ENCODE data around the gene ARID1B. TPM values are rescaled to one million over a fixed set of nuclear protein-coding genes. Genes with fewer than 3 reads are reported as not detected.

ARID1B gene
- total RNA-seq, 1 donor from 2014 or later = 78.1 TPM

DNA sequence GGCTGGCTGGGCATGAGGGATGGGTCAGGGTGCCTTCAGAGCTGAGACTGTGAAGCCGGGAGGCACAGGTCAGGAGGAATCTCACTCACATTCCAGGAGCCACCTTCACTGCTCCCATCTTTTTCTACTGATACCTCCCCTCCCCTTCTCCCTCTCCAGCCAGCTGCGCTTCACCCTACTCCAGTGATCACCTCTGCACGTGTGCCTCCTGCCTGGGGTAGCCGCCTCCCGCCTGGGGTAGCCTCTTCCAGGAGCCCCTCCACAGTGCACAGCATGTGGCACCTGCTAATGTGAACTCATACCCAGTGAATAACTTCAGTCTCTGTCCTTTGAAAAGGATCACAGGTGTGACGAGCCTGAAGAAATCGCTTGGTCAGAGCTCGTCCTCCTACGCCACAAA, 313.6 kb downstream of the ARID1B start:
- no peaks in the 10 kb centered on the region for H3K36me3 Mint-ChIP-seq (ENCODE audit: unreplicated experiment)
- H3K4me3 Mint-ChIP-seq (ENCODE audit: unreplicated experiment) = no peak overlapping the region
- no peak overlapping the region for H3K27ac Mint-ChIP-seq (ENCODE audit: unreplicated experiment)
- peaks cover 22% of the 10 kb centered on the region for H3K4me1 Mint-ChIP-seq (ENCODE audit: unreplicated experiment)
- TF ChIP-seq, protein P1, sequence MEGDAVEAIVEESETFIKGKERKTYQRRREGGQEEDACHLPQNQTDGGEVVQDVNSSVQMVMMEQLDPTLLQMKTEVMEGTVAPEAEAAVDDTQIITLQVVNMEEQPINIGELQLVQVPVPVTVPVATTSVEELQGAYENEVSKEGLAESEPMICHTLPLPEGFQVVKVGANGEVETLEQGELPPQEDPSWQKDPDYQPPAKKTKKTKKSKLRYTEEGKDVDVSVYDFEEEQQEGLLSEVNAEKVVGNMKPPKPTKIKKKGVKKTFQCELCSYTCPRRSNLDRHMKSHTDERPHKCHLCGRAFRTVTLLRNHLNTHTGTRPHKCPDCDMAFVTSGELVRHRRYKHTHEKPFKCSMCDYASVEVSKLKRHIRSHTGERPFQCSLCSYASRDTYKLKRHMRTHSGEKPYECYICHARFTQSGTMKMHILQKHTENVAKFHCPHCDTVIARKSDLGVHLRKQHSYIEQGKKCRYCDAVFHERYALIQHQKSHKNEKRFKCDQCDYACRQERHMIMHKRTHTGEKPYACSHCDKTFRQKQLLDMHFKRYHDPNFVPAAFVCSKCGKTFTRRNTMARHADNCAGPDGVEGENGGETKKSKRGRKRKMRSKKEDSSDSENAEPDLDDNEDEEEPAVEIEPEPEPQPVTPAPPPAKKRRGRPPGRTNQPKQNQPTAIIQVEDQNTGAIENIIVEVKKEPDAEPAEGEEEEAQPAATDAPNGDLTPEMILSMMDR (IDR thresholded peaks at IDR 0.05) = no peak
- H3K27me3 Mint-ChIP-seq (ENCODE audit: unreplicated experiment) = no peaks in the 10 kb centered on the region
- no peaks in the 10 kb centered on the region for H3K9me3 Mint-ChIP-seq (ENCODE audit: unreplicated experiment)
- DNase-seq (ENCODE audit: extremely low spot score, unreplicated experiment) = no peak

DNA sequence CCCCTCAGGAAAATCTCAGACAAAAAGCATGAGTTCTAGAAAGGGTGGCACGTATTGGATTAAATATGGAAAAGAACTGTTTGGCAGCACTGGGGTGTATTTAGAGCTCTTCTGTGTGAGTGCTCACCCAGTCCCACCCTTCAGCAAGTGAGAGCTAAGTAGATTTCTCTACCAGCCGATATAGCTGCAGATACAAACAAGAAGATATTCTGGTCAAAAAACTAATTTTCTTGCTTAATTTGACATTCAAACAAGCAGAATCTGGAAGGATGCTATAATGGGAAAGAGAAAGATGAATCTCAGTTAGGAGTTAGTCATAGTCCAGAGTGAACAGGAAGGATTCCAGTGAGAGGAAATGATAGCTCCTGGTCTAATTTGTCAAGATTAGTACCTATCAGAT, 314.1 kb downstream of the ARID1B start:
- Mint-ChIP-seq H3K27ac (ENCODE audit: unreplicated experiment) (no peak overlapping the region), H3K9me3 (ENCODE audit: unreplicated experiment) (no peaks in the 10 kb centered on the region), H3K27me3 (ENCODE audit: unreplicated experiment) (no peaks in the 10 kb centered on the region), H3K4me1 (ENCODE audit: unreplicated experiment) (peaks cover 22% of the 10 kb centered on the region), H3K36me3 (ENCODE audit: unreplicated experiment) (peaks cover under 1% of the 10 kb centered on the region), H3K4me3 (ENCODE audit: unreplicated experiment) (no peak overlapping the region)
- TF ChIP-seq, protein P1 (IDR thresholded peaks at IDR 0.05) = no peak
- DNase-seq (ENCODE audit: extremely low spot score, unreplicated experiment) = no peak

DNA sequence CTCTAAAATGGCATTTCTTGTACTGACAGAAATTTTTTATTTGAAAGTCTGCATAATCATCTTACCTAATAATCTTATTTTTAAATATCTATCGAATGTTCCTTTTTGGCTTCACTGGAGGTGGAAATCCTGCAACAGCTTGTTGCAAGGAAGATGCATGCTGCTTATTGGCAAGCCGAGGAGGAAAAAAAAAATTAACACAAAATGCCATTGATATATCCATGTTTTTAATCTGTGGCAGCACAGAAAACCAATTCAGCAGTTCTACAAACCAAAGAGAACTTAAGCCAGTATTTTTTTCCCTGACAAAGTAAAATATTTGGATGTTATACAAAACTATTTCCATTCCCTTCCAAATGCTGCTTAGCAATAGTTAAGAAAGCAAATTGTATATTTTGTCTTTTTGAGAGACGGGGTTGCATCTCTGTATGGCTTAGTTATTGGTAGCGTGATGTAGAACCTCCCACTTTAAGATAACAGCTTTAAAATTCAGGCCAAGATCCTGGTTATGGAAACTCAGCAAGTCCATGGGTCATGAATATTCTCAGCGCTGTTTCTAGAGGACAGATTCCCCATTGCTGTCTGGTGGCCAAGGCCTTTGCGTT, 314.8 kb downstream of the ARID1B start:
- DNase-seq (ENCODE audit: extremely low spot score, unreplicated experiment) = no peak
- Mint-ChIP-seq H3K27ac (ENCODE audit: unreplicated experiment) (no peak overlapping the region), H3K4me1 (ENCODE audit: unreplicated experiment) (peaks cover 22% of the 10 kb centered on the region), H3K4me3 (ENCODE audit: unreplicated experiment) (no peak overlapping the region), H3K9me3 (ENCODE audit: unreplicated experiment) (no peaks in the 10 kb centered on the region), H3K27me3 (ENCODE audit: unreplicated experiment) (no peaks in the 10 kb centered on the region), H3K36me3 (ENCODE audit: unreplicated experiment) (peaks cover 5% of the 10 kb centered on the region)
- TF ChIP-seq, protein P1 (IDR thresholded peaks at IDR 0.05) = no peak

DNA sequence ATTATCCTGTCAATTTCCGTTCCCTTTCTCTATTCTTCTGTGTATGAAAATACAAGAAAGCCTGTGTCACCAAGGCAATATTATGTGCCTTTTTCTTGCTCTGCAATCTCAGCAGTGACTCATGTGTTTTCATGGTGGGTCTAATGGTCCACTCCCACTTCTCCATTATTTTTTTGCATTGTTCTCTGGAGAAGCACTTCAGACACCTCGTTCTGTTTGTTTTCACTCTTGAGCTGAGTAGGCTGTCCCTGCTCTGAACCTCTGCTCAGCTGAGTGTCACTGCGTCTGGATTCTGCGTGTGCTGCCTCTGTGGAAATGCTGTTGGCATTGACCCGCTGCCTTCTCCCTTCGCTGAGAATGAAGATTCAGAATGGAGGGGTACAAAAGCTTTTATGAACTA, 315.6 kb downstream of the ARID1B start:
- no peak for DNase-seq (ENCODE audit: extremely low spot score, unreplicated experiment)
- no peak overlapping the region for H3K27ac Mint-ChIP-seq (ENCODE audit: unreplicated experiment)

DNA sequence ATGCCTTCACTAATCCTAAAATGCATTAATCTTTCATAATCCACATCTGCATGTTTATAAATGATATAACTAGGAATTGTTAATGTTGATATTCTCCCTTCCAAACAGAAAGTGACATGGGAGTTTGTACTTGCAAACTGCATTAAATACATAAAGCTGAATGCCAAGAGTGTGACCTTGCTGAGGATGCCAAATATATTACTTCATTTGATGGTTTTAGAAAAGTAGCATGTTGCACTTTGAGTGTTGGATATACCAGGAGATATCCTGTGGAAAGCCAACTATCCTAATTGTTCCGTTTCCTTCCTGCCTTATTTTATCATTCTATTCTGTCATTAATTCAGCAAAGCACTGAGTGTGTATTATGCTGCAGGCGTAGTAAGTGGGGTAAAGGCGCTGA, 316.4 kb downstream of the ARID1B start:
- Mint-ChIP-seq H3K27ac (ENCODE audit: unreplicated experiment) (no peak overlapping the region), H3K27me3 (ENCODE audit: unreplicated experiment) (no peaks in the 10 kb centered on the region), H3K4me1 (ENCODE audit: unreplicated experiment) (peaks cover 20% of the 10 kb centered on the region), H3K4me3 (ENCODE audit: unreplicated experiment) (no peak overlapping the region), H3K36me3 (ENCODE audit: unreplicated experiment) (peaks cover 5% of the 10 kb centered on the region), H3K9me3 (ENCODE audit: unreplicated experiment) (no peaks in the 10 kb centered on the region)
- DNase-seq (ENCODE audit: extremely low spot score, unreplicated experiment) = no peak
- TF ChIP-seq, protein P1 (IDR thresholded peaks at IDR 0.05) = no peak

More for the DNA sequence above, 315.6 kb downstream of the ARID1B start:
- Mint-ChIP-seq H3K36me3 (ENCODE audit: unreplicated experiment) (peaks cover 5% of the 10 kb centered on the region), H3K4me1 (ENCODE audit: unreplicated experiment) (peaks cover 22% of the 10 kb centered on the region), H3K27me3 (ENCODE audit: unreplicated experiment) (no peaks in the 10 kb centered on the region), H3K9me3 (ENCODE audit: unreplicated experiment) (no peaks in the 10 kb centered on the region), H3K4me3 (ENCODE audit: unreplicated experiment) (no peak overlapping the region)
- TF ChIP-seq, protein P1 (IDR thresholded peaks at IDR 0.05) = no peak

Measured in osteocyte (in vitro differentiated cells).